B cell (primary cell): ENCODE measurements around the gene CD34.

Experiments used
- CTCF ChIP-seq: fragments of 200-600 bp; IDR thresholded peaks from one replicate; pipeline ENCODE4 v1.8.0; 2022; ENCODE audit warnings: antibody characterized with exemption, mild to moderate bottlenecking
- EZH2 ChIP-seq: IDR thresholded peaks from 2 replicates; pipeline ENCODE4 v1.6.1; 2012; ENCODE audit warnings: borderline replicate concordance, low read depth, mild to moderate bottlenecking, moderate library complexity, low read length; ENCODE audit not compliant: insufficient read depth, poor library complexity, severe bottlenecking

GRCh38 chr1:207842506-207842905 is 68.4 kb downstream of the CD34 start:
- no peak for TF ChIP-seq CTCF
- TF ChIP-seq EZH2 = no peak
